Fibroblast of lung (primary cell): ENCODE data around the gene CYP51A1.

ENCODE experiments used
- CTCF ChIP-seq, 2 donors: IDR thresholded peaks in 1 of 2; conservative IDR thresholded peaks in 1 of 2; 1 replicate in 1 of 2; 2 replicates in 1 of 2; pipeline ENCODE4 v1.5.1; 2011 to 2012; ENCODE audit warnings: low read length in 2 of 2, control low read depth in 1 of 2, inconsistent platforms in 1 of 2, low read depth in 1 of 2, mild to moderate bottlenecking in 1 of 2
- EZH2 ChIP-seq: IDR thresholded peaks from 2 replicates; pipeline ENCODE4 v1.5.1; 2012; ENCODE audit warnings: low read length, control low read depth, mild to moderate bottlenecking; ENCODE audit errors: missing control alignments

GRCh38 chr7:92088266-92088665, 46.0 kb downstream of the CYP51A1 start:
- TF ChIP-seq CTCF (conservative IDR thresholded peaks at IDR 0.05 in 1 of 2, IDR thresholded peaks at IDR 0.05 in 1 of 2; ENCODE audit: low read depth in 1 of 2, low read length in 2 of 2) (no peak), EZH2 (no peak)
